A549 (cell line): ENCODE measurements around the gene NCAPH2. TPM values are rescaled to one million over a fixed set of nuclear protein-coding genes. Genes with fewer than 3 reads are reported as not detected.

Experiments
- ATAC-seq, 2 experiments: fragments of 200-7000 bp in 1 of 2; fragments of >200 bp in 1 of 2; cut with Nextera tagmentation in 1 of 2; cut with Tn5 transposase in 1 of 2; 3 replicates each; pipeline versions ENCODE4 v1.8.0 to v1.9.1; 2018 to 2020; ENCODE audit warnings: mild to moderate bottlenecking in 1 of 2, moderate library complexity in 1 of 2
- CTCF ChIA-PET: fragments of 300-600 bp; sonication (Branson Sonifier 250); formaldehyde crosslinking; extraction: SDS; loops from one replicate; lab custom pipeline; 2021; ENCODE audit warnings: antibody characterized with exemption, inconsistent platforms; lab: Yijun Ruan, JAX
- POLR2A ChIA-PET: fragments of 350-600 bp; formaldehyde crosslinking; extraction: SDS; loops from one replicate; lab custom pipeline; 2021; ENCODE audit warnings: antibody characterized with exemption, inconsistent platforms; lab: Yijun Ruan, JAX
- DNase-seq, 2 experiments: peaks; one replicate each; pipeline versions ENCODE4 v3.0.0 to v3.0.0-alpha.2; 2011 to 2016; ENCODE audit warnings: low read depth in 1 of 2, low spot score in 1 of 2
- FAIRE-seq: peaks from 2 replicates; lab custom pipeline; 2011; peaks lifted over from hg19 to GRCh38; lab: Jason Lieb, UNC
- H3K27ac ChIP-seq, 2 experiments: fragments of >200 bp; sonication (Bioruptor Twin); formaldehyde crosslinking; 3 replicates each; pipeline ENCODE4 v1.5.1; 2016 to 2017
- H3K4me1 ChIP-seq: fragments of >200 bp; sonication (Bioruptor Twin); formaldehyde crosslinking; 3 replicates; pipeline ENCODE4 v1.6.1; 2016
- H3K4me2 ChIP-seq: fragments of >200 bp; sonication (Bioruptor Twin); formaldehyde crosslinking; 3 replicates; pipeline ENCODE4 v1.6.1; 2016
- H3K4me3 ChIP-seq: fragments of >200 bp; sonication (Bioruptor Twin); formaldehyde crosslinking; 3 replicates; pipeline ENCODE4 v1.5.1; 2016
- H3K9me3 ChIP-seq: fragments of >200 bp; sonication (Bioruptor Twin); formaldehyde crosslinking; 3 replicates; pipeline ENCODE4 v1.6.1; 2016
- BCL3 ChIP-seq: fragments of >200 bp; sonication (Bioruptor Twin); formaldehyde crosslinking; IDR thresholded peaks from 3 replicates; pipeline ENCODE4 v1.6.1; 2016
- CEBPB ChIP-seq, 2 experiments: fragments of >200 bp in 1 of 2; sonication (Bioruptor Twin) in 1 of 2; formaldehyde crosslinking in 1 of 2; IDR thresholded peaks; 2 replicates each; pipeline ENCODE4 v1.6.1; 2012 to 2016
- CTCF ChIP-seq: fragments of >200 bp; sonication (Bioruptor Twin); formaldehyde crosslinking; IDR thresholded peaks from 3 replicates; pipeline ENCODE4 v1.5.1; 2016
- HOXB5 ChIP-seq: fragments of 250-450 bp; sonication (Bioruptor Pico); IDR thresholded peaks from 2 replicates; pipeline ENCODE4 v1.5.0; 2020; ENCODE audit warnings: mild to moderate bottlenecking, moderate library complexity
- JUN ChIP-seq, 2 experiments: fragments of >200 bp; sonication (Bioruptor Twin); formaldehyde crosslinking; IDR thresholded peaks; 2 replicates in 1 of 2; 3 replicates in 1 of 2; pipeline ENCODE4 v1.6.1; 2016 to 2017
- MAX ChIP-seq: IDR thresholded peaks from 2 replicates; pipeline ENCODE4 v1.6.1; 2012
- MYC ChIP-seq: IDR thresholded peaks from 2 replicates; pipeline ENCODE4 v1.6.1; 2012; ENCODE audit warnings: mild to moderate bottlenecking, inconsistent platforms, low read length, improper control_type of control experiment, borderline replicate concordance
- PHF8 ChIP-seq: fragments of 200-600 bp; sonication (generic); IDR thresholded peaks from 2 replicates; pipeline ENCODE4 v1.6.1; 2016; ENCODE audit warnings: low read depth, mild to moderate bottlenecking, antibody characterized with exemption, moderate library complexity, borderline replicate concordance
- POLR2A ChIP-seq: IDR thresholded peaks from 2 replicates; pipeline ENCODE4 v1.6.1; 2012; ENCODE audit warnings: mild to moderate bottlenecking, low read length
- RAD21 ChIP-seq, 2 experiments: fragments of >200 bp in 1 of 2; sonication (Bioruptor Twin) in 1 of 2; formaldehyde crosslinking in 1 of 2; IDR thresholded peaks in 1 of 2; conservative IDR thresholded peaks in 1 of 2; 2 replicates in 1 of 2; 3 replicates in 1 of 2; pipeline ENCODE4 v1.6.1; 2012 to 2018; ENCODE audit warnings: inconsistent platforms in 1 of 2
- RFX5 ChIP-seq: fragments of 450-650 bp; IDR thresholded peaks from 2 replicates; pipeline ENCODE4 v1.7.1; 2014; ENCODE audit warnings: antibody characterized with exemption, mild to moderate bottlenecking, moderate library complexity
- SMC3 ChIP-seq: fragments of >200 bp; sonication (Bioruptor Twin); formaldehyde crosslinking; IDR thresholded peaks from 3 replicates; pipeline ENCODE4 v1.6.1; 2018; ENCODE audit warnings: inconsistent platforms
- TP53 ChIP-seq: fragments of 250-450 bp; sonication (Bioruptor Pico); IDR thresholded peaks from 2 replicates; pipeline ENCODE4 v1.5.0; 2021; ENCODE audit warnings: mild to moderate bottlenecking, moderate library complexity
- WGBS: methylation state at CpG from one replicate; pipeline ENCODE4 v1.1.6; 2017; ENCODE audit errors: missing lambda C conversion rate; 5-methylcytosine and 5-hydroxymethylcytosine counted together
- polyA plus RNA-seq, 4 experiments: library from polyadenylated mRNA; depleted of rRNA in 3 of 4; stranded (reverse); fragments of >200 nt; fragmentation: RNase III in 1 of 4; extraction: RNeasy Plus Mini Kit Qiagen cat#74134 plus additional on column Dnase treatment in 1 of 4; gene quantifications; 2 replicates in 3 of 4; 3 replicates in 1 of 4; pipeline ENCODE4 v1.2.3, GENCODE V29; 2011 to 2017

NCAPH2 gene
- polyA plus RNA-seq, 2 of the 4 experiments (the other 2 are of a cell fraction): 14.3 to 27.7 TPM

- peak overlapping the region; percentile 96 for H3K4me2 ChIP-seq
- POLR2A ChIA-PET: interaction anchor here (0.9 to 2.8 kb wide), 8 partner anchors 14 to 335 kb away, joined by 3 to 36 read pairs (median 6); partner anchors contain the start of genes CHKB, KLHDC7B, LMF2 and NCAPH2
- no peak for DNase-seq
- peak overlapping the region; percentile 92 to 99 for H3K27ac ChIP-seq
- peak; percentile 8 to 23; a peak in 3 of 6 replicates for ATAC-seq
- no peak for FAIRE-seq
- H3K4me1 ChIP-seq: peaks cover 20% of the 10 kb centered on the region
- TF ChIP-seq MAX: no peak; the same call in 1 of the 2 replicates
- TF ChIP-seq JUN (IDR thresholded peaks at IDR 0.05): peak; percentile 16 to 39; a peak in 1 of 5 replicates
- H3K9me3 ChIP-seq: no peaks in the 10 kb centered on the region
- peak overlapping the region; percentile 70 for H3K4me3 ChIP-seq
- CTCF ChIA-PET: interaction anchor here (0.7 to 2.7 kb wide), 33 partner anchors 9 to 385 kb away, joined by 3 to 31 read pairs (median 4); partner anchors contain the start of genes KLHDC7B, LMF2, NCAPH2 and SYCE3
- no CpG with 5 or more reads among the region's 33 CpGs for WGBS
Observed at GRCh38 chr22:50525858-50526107, 17.8 kb downstream of the NCAPH2 start.

GRCh38 chr22:50526108-50526833 lies 18.2 kb downstream of the NCAPH2 start:
- POLR2A ChIA-PET: interaction anchor here (0.6 to 2.8 kb wide), 9 partner anchors 13 to 336 kb away, joined by 3 to 36 read pairs (median 4); partner anchors contain the start of genes CHKB, KLHDC7B, LMF2 and NCAPH2
- peak; percentile 53 to 74 for DNase-seq
- H3K4me1 ChIP-seq: peaks cover 20% of the 10 kb centered on the region

More at GRCh38 chr22:50526108-50526833, 18.2 kb downstream of the NCAPH2 start:
- no peak for FAIRE-seq
- WGBS: no CpG with 5 or more reads among the region's 77 CpGs
- Histone ChIP-seq H3K9me3 (no peaks in the 10 kb centered on the region), H3K4me3 (peak overlapping the region; percentile 70), H3K4me2 (peak overlapping the region; percentile 96), H3K27ac (peak overlapping the region; percentile 92 to 99)
- TF ChIP-seq BCL3 (0 out of 3 replicates have a peak, but pooled peaks have one; percentile 14), CTCF (peak; percentile 68), HOXB5 (CRISPR knock-in tag) (no peak), RAD21 (conservative IDR thresholded peaks at IDR 0.05 in 1 of 2, IDR thresholded peaks at IDR 0.05 in 1 of 2) (peak in 1 of 2 experiments; percentile 33; a peak in 1 of 5 replicates), PHF8 (peak; percentile 39; the same call in 1 of the 2 replicates), MYC (0 out of 2 replicates have a peak, but pooled peaks have one; percentile 17), JUN (IDR thresholded peaks at IDR 0.05) (peak in 1 of 2 experiments; percentile 65; a peak in 3 of 5 replicates), SMC3 (peak; percentile 38), POLR2A (peak; percentile 23), MAX (peak; percentile 69), TP53 (0 out of 2 replicates have a peak, but pooled peaks have one; percentile 10), RFX5 (no peak), CEBPB (IDR thresholded peaks at IDR 0.05) (no peak)
- CTCF ChIA-PET: interaction anchor here (0.7 to 2.7 kb wide), 32 partner anchors 9 to 385 kb away, joined by 3 to 31 read pairs (median 4); partner anchors contain the start of genes KLHDC7B, LMF2, NCAPH2 and SYCE3
- peak; percentile 28 for ATAC-seq
